Thyroid gland (tissue), 4 donors: ENCODE data around the gene NAV2. TPM values are rescaled to one million over a fixed set of nuclear protein-coding genes. Genes with fewer than 3 reads are reported as not detected.

Source experiments
- DNase-seq, 2 donors: peaks; one replicate each; pipeline ENCODE4 v3.0.0-alpha.2; 2019
- H3K27ac ChIP-seq, 3 donors: fragments of 200-600 bp; sonication (generic); 1 replicate in 2 of 3; 2 replicates in 1 of 3; pipeline ENCODE4 v1.5.1; 2016 to 2019; ENCODE audit warnings: mild to moderate bottlenecking in 1 of 3, moderate library complexity in 1 of 3
- H3K27me3 ChIP-seq: fragments of 200-600 bp; sonication (generic); one replicate; pipeline ENCODE4 v1.5.1; 2019
- H3K36me3 ChIP-seq, 2 donors: fragments of 200-600 bp; sonication (generic); one replicate each; pipeline ENCODE4 v1.5.1; 2016 to 2019
- H3K4me1 ChIP-seq, 2 donors: fragments of 200-600 bp; sonication (generic); one replicate each; pipeline ENCODE4 v1.5.1; 2017 to 2019
- H3K4me3 ChIP-seq, 3 donors: fragments of 200-600 bp; sonication (generic); replicated peaks in 1 of 3; 1 replicate in 2 of 3; 2 replicates in 1 of 3; pipeline ENCODE4 v1.5.1; 2016; ENCODE audit warnings: mild to moderate bottlenecking in 1 of 3
- H3K9me3 ChIP-seq: fragments of 200-600 bp; sonication (generic); one replicate; pipeline ENCODE4 v1.5.1; 2017
- POLR2A ChIP-seq, 2 donors: fragments of 450-650 bp; IDR thresholded peaks; one replicate each; pipeline ENCODE4 v1.6.1; 2017; ENCODE audit warnings: antibody characterized with exemption in 2 of 2, mild to moderate bottlenecking in 2 of 2, moderate library complexity in 1 of 2
- WGBS, 2 donors: methylation state at CpG; one replicate each; pipeline ENCODE4 v1.1.5; 2017; 5-methylcytosine and 5-hydroxymethylcytosine counted together
- intact Hi-C: fragments of 100-400 bp; cut with DNase I; formaldehyde crosslinking; loops from one replicate; pipeline ENCODE4 v1.15.1; 2023
- total RNA-seq, 4 donors: library from RNA; depleted of rRNA; stranded (reverse); fragments of >200 nt; gene quantifications; one replicate each; pipeline ENCODE4 v1.2.3, GENCODE V29; 2016
- TF ChIP-seq, protein P1 (sequence below), 6 experiments: fragments of 200-600 bp in 3 of 6; fragments of 450-650 bp in 3 of 6; sonication (generic) in 3 of 6; IDR thresholded peaks; one replicate each; pipeline ENCODE4 v1.5.1; 2016 to 2019; ENCODE audit warnings: antibody characterized with exemption in 6 of 6, mild to moderate bottlenecking in 2 of 6, inconsistent platforms in 1 of 6, moderate library complexity in 1 of 6

NAV2 gene
- total RNA-seq, 4 donors from 2014 or later, result 34.8 to 88.6 (median 54.5) TPM

DNA sequence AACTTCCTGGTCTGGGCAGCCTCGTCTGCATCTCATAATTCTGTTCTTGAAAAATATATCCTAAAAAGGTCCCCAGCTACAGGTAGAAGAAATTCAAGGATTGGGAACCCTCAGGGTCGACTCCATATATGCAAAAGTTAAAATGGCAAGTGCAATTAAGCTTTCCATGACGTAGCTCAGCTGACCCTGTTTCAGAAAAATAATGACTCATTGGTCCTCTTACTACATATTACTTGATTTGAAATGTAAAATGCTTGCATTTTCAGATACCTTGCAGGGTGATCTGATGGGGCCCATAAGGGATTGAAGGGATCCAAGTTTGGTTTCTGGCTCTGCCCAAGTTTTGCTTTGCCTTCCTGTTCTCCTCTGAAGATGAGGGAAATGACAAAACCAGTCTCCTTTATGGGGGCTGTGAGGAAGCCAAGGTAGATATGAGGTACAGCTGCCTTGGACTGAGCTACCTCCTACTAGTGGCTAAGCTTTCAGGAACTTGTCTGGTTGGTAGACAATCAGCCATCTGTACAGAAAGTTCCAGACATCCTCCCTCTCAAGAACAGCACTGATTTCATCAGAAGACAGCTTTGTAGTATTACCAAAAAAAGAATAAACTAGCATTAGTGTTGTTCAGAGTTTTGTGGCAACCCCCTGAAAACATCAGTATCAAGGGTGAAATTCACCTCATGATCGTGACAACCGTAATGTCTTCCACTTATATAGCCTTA is 270.3 kb downstream of the NAV2 start:
- Histone ChIP-seq H3K4me3 (no peak overlapping the region), H3K4me1 (peaks cover 55 to 93% of the 10 kb centered on the region in 2 donors), H3K36me3 (no peaks in the 10 kb centered on the region), H3K27me3 (no peaks in the 10 kb centered on the region), H3K9me3 (no peaks in the 10 kb centered on the region), H3K27ac (peak overlapping the region; percentile 53 to 81 (median 69))
- TF ChIP-seq POLR2A (IDR thresholded peaks at IDR 0.05), result no peak
- TF ChIP-seq, protein P1, sequence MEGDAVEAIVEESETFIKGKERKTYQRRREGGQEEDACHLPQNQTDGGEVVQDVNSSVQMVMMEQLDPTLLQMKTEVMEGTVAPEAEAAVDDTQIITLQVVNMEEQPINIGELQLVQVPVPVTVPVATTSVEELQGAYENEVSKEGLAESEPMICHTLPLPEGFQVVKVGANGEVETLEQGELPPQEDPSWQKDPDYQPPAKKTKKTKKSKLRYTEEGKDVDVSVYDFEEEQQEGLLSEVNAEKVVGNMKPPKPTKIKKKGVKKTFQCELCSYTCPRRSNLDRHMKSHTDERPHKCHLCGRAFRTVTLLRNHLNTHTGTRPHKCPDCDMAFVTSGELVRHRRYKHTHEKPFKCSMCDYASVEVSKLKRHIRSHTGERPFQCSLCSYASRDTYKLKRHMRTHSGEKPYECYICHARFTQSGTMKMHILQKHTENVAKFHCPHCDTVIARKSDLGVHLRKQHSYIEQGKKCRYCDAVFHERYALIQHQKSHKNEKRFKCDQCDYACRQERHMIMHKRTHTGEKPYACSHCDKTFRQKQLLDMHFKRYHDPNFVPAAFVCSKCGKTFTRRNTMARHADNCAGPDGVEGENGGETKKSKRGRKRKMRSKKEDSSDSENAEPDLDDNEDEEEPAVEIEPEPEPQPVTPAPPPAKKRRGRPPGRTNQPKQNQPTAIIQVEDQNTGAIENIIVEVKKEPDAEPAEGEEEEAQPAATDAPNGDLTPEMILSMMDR (IDR thresholded peaks at IDR 0.05), result no peak
- 92 to 93% methylated on average over 5 of the region's 5 CpGs for WGBS, 2 donors
- intact Hi-C loops, result no loop called here
- DNase-seq, result no peak

DNA sequence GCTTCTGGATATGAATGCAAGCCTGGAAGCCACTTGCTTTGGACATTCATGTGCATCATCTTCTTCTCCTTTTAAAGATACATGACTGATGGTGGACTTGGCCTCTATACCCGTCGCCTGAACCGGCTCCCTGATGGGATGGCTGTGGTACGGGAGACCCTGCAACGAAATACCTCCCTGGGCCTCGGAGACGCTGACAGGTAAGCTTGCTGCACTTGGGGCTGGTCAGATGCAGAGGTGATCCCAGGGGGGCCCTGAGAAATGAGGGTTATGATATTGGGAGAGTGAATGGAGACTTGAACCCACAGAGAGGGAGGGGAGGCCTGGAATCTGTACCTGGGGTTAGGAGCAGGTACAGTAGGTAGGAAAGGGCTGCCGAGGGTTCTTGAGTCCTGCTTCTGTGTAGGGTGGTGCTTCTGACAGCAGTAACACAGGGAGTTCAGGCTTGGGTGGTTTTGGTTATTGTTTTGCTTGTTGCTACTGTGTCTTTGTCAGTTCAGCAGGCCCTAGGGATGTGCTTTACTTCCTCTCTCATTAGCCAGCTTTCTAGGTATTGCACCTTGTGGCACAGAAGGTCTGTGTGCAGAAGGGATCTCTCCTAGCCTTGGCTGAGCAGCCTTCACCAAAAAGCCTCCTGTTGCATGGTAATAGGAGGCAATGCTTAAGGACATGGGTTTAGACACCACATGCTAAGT is 271.6 kb downstream of the NAV2 start:
- Histone ChIP-seq H3K4me3 (no peak overlapping the region), H3K27ac (peak overlapping the region; percentile 48 to 81 (median 69)), H3K9me3 (no peaks in the 10 kb centered on the region), H3K4me1 (peaks cover 58 to 93% of the 10 kb centered on the region in 2 donors), H3K27me3 (no peaks in the 10 kb centered on the region), H3K36me3 (no peaks in the 10 kb centered on the region)
- intact Hi-C loops, result no loop called here
- WGBS, 2 donors, result 86 to 87% methylated on average over 8 of the region's 8 CpGs
- DNase-seq, result peak in 1 of 2 donors; percentile 26
- TF ChIP-seq, protein P1 (IDR thresholded peaks at IDR 0.05), result no peak
- TF ChIP-seq POLR2A (IDR thresholded peaks at IDR 0.05), result no peak

DNA sequence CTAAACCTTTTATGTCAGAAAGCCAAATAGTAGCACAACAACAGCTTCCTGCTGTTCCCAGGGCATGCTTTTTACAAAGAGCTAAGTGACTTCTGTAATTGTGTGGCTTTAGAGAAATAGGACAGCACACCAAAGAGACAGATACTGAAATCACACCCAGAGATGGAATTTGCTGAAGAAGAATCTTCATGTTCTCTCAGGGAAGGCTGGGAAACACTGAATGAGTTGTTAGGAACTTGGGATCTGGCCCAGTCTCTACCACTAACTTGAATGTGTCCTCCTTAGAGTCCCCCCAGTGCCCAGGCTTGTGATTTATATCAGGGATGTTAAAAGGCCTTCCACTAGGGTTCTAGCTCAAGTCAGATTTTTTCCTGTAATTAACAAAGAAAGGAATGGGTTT is 272.5 kb downstream of the NAV2 start:
- intact Hi-C loops, result no loop called here
- peak overlapping the region; percentile 48 to 81 (median 69) for H3K27ac ChIP-seq

DNA sequence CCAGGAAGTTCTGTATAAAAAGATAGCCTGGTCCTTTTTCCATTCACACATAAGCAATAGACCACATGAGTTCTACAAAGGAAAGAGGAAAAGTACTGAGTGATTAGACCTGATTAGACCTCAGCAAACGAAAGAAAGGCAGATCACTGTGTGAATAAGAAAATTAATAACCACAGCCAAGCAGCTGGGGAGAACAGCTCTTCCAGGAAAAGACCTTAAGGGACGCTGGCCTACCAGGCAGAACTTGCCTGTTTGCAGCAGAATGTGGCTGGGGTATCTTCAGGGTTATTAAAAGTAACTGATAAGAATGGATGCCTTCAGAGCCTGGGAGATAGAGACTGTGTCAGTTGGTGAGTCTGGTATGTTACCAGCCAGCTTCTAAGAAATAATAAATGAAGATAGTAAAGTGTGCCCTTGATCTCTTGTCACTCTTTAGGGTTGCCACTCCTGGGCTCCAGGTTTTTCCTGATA is 274.7 kb downstream of the NAV2 start:
- no peak for TF ChIP-seq POLR2A (IDR thresholded peaks at IDR 0.05)
- TF ChIP-seq, protein P1 (IDR thresholded peaks at IDR 0.05), result no peak
- no peaks in the 10 kb centered on the region for H3K36me3 ChIP-seq
- DNase-seq, result no peak
- WGBS, 2 donors, result 56 to 68% methylated on average over 2 of the region's 2 CpGs
- peak overlapping the region; percentile 80 to 93 (median 87) for H3K27ac ChIP-seq
- H3K27me3 ChIP-seq, result no peaks in the 10 kb centered on the region
- no peaks in the 10 kb centered on the region for H3K9me3 ChIP-seq
- intact Hi-C loops, result no loop called here
- H3K4me3 ChIP-seq, result no peak overlapping the region
- H3K4me1 ChIP-seq, result peaks cover 32 to 79% of the 10 kb centered on the region in 2 donors

More for the DNA sequence above, 272.5 kb downstream of the NAV2 start:
- DNase-seq, result no peak
- no peaks in the 10 kb centered on the region for H3K36me3 ChIP-seq
- H3K4me1 ChIP-seq, result peaks cover 50 to 93% of the 10 kb centered on the region in 2 donors
- no peak overlapping the region for H3K4me3 ChIP-seq
- no peaks in the 10 kb centered on the region for H3K9me3 ChIP-seq
- no peaks in the 10 kb centered on the region for H3K27me3 ChIP-seq
- TF ChIP-seq, protein P1 (IDR thresholded peaks at IDR 0.05), result no peak
- TF ChIP-seq POLR2A (IDR thresholded peaks at IDR 0.05), result no peak

DNA sequence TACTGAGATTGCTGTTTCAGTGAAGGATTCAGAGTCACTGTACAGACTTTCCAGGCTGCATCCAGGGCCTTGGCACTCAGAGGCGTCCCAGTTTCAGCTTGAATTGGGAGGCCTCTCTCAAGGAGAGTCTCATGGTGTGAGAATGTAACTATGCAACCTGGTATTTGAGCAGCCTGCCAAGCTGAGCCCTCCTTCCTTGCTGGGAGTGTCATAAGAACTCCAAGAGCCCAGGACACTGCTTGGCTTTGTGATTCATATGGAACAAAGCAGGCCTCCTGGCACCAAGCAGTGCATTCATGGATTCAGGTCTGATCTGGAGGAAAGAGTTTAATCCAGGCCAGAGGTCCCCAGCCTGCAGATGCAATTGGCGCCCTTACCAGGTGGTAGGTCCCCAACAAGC is 276.0 kb downstream of the NAV2 start:
- peaks cover 32 to 66% of the 10 kb centered on the region in 2 donors for H3K4me1 ChIP-seq
- no peak overlapping the region for H3K4me3 ChIP-seq
- DNase-seq, result peak; percentile 96
- no peaks in the 10 kb centered on the region for H3K9me3 ChIP-seq
- TF ChIP-seq, protein P1 (IDR thresholded peaks at IDR 0.05), result no peak
- peak in 1 of 2 donors; percentile 47 for TF ChIP-seq POLR2A (IDR thresholded peaks at IDR 0.05)
- WGBS, 2 donors, result 18 to 21% methylated on average over 2 of the region's 2 CpGs
- H3K27ac ChIP-seq, result peak overlapping the region; percentile 87 to 93 (median 87)
- no peaks in the 10 kb centered on the region for H3K36me3 ChIP-seq
- intact Hi-C loops, result no loop called here
- H3K27me3 ChIP-seq, result no peaks in the 10 kb centered on the region
